GM21529 (cell line): ENCODE data around the gene GPRC5C.
"Not testable (repeated sequence)": the region's sequence is repeated elsewhere in the genome, so short reads cannot be mapped to it uniquely, and the experiment has no call there.

Source experiments
- ATAC-seq: cut with Tn5 transposase; IDR thresholded peaks from one replicate; pipeline ENCODE4 v1.9.1; 2021; ENCODE audit not compliant: unreplicated experiment

The GPRC5C gene

DNA sequence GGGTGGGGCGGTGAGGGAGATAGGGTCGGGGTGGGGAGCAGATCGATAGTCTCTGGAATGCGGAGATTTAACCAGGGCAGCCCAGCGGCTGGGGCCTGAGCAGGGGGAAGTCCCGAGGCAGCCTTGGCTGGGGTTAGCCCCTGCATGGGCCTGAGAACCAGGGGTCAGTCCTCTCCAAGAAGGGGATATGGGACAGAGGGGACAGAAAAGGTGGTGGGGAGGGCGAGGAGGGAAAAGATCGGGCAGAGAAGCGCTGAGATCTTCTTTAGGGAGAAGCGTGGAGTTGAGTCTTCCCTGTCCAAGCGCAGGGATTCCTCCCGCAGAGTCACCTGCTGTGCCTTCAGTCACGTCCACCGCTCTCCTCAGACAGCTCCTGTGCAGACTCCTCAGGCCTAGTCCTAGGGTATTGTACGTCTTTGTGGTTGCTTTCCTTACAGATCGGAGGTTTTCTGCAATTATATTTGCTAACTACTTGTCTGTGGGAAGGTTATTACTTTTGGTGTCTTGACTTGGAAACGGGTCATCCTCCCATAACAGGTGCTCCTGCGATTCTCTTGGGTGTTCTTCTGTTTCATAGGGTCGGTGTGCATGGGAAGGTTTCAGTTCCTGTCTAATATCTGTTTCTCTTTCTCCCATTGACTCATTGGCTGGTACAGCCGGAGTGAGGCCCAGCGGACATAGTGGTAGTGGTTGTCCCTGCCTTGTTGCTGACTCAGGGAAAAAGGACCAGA, 35.5 kb downstream of the GPRC5C start:
- peak; percentile 61 for ATAC-seq

DNA sequence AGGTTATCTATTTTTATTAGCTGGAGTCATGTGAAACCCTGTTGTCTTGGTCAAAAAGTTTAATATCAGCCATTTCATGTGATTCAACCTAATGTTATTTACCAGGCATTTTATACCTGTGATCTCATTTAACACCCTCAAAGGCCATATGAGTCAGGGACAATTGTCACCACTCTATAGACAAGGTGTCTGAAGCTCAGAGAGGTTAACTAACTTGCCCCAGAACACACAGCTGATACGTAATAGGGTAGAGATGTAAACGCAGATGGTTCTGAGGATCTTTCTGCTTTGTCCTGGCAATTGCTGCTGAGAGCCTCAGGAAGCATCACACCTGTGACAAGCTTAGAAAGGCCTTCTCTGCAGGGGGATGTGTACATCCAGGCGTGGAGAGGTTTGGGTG, 39.5 kb downstream of the GPRC5C start:
- ATAC-seq = no peak

DNA sequence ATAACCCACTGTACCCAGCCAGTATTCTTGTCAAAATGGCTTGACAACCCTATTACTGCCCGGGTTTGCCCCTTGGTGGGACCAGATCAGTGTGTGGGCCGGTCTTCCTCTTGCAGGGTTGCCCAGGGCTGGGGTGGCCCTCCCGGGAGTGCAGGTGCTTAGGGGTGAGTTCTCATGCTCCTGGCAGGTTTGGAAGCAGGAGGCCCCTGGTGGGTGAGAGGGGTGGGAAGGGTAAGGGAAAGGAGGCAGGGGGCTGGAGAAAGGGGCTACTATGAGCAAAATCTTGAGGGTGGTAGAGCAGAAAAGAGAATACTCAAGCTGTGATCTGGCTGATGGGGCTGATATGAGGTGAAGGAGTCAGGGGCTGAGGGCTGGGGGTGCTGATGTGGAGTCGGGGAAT, 41.0 kb downstream of the GPRC5C start:
- ATAC-seq = no peak

DNA sequence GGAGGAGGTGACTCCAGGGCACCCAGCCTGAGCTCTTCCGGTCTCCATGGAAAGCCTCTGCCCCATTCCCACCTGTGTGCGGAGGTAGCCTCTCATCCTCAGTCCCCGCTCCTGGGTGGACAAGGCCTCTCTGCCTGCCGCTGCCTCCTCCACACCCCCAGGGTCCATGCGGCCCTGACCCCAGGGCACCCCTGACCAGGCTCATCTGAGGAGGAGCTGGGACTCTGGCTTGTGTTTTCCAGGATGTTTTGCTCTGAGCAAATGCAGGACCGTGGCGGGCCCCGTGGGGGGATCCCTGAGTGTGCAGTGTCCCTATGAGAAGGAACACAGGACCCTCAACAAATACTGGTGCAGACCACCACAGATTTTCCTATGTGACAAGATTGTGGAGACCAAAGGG, 41.4 kb downstream of the GPRC5C start:
- ATAC-seq = no peak

DNA sequence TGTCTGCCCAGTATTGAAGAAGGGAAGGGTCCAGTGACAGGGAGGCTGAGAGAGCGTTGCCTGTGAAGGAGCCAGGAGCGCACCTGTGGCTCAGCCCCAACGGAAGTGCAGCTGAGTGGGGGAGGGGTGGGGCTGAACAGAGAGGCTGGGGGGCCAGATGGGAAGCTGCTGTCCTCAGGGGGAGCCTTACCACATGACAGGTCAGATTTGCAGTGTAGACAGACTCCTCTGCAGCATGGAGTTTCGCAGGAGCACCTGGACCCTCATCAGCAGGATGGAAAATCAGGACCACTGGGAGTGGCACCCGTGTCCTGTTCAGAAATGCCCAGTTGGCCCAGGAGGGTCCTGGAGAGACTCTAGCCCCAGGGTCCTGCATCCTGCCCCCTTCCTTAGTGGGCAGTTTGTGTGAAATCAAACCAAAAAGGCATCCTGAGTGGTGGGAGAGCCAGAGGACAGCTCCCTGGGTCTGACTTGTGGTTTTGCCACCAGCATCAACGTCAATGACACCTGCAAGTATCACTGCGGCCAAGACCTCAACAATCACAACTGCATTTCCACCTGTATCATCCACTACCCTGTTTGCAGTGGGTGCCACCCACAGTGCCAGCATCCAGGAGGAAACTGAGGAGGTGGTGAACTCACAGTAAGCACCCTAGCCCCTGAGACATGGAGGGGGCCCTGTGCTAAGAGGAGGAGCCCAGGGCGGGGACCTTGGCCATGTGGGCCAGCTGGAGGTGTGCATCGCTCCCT, 42.3 kb downstream of the GPRC5C start:
- no peak for ATAC-seq

DNA sequence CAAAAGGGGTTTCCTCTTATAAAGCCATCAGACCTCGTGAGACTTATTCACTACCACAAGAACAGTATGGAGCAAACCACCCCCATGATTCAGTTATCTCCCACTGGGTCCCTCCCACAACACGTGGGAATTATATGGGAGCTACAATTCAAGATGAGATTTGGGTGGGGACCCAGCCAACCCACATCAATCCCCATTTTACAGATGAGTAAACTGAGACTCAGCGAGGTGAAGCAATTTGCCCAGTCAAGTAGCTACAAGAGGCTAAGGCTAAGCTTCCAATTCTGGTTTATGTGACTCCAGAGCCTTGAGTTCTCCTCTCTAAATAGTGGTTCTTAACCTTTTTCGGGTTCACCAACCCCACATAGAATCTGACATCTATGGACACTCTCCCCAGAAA, 43.3 kb downstream of the GPRC5C start:
- ATAC-seq = no peak

DNA sequence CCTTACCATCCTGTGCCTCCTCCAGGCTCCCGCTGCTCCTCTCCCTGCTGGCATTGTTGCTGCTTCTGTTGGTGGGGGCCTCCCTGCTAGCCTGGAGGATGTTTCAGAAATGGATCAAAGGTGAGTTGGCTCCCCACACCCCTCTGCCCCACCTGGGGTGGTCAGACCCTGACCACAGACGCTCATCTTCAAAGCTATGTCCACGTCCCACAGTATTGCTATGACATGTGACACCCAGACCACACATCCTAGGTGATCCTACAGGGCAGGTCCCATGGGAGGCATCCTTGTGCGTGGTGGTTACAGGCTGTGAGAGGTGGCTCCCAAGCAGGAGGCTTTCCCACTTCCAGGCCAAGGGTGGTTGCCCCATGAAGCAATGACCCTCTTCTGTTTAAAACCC, 45.5 kb downstream of the GPRC5C start:
- ATAC-seq = no peak

DNA sequence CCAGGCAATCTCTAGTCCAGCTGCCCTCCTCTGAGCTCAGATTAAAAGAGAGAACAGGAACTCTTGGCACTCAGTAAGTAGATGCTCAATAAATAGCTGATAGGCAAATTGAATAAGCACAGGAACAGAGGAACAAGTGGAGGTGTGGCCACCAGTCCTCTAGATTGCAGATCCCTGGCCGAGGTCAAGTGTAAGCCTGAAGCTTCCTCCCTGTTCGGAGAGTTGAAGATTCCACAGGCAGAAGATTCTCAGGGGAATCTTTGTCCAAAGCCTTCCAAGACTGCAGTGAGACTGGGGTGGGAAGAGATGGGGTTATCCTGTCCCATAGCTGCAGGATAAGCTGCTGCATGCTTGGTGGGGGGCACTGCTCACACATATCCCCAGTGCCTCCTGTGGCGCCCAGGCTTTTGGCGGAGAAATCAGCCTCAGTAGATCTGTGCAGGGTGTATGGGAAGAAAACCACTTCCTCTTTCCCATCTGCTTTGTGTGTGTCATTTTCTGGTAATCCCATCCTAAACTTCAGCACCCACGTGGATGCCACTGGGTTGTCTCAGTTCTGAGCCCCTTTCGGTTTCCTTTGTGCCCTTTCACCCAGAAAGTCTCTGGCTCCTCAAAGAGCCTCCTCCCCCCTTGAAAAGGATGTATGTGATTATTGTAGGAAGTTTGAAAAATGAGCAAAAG, 46.7 kb downstream of the GPRC5C start:
- ATAC-seq = peak; percentile 64

DNA sequence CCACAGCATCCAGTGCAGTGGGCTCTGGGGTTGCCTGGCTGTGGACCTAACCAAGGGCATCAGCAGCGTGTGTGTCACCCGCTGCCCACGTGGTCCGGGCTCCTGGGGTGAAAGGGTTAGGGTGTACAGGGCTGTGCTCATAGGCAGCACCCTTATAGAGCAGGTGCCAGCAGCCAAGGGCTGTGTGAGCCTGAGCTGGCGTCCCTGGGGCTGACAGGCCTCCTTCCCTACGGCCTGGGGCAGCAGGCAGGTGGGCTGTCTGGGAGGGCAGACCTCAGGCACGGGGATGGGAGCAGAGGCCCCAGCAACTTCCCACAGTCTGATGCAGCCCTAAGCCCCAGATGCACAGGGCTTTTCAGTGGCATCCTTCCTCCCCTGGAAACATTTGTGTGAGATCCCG, 48.4 kb downstream of the GPRC5C start:
- no peak for ATAC-seq

DNA sequence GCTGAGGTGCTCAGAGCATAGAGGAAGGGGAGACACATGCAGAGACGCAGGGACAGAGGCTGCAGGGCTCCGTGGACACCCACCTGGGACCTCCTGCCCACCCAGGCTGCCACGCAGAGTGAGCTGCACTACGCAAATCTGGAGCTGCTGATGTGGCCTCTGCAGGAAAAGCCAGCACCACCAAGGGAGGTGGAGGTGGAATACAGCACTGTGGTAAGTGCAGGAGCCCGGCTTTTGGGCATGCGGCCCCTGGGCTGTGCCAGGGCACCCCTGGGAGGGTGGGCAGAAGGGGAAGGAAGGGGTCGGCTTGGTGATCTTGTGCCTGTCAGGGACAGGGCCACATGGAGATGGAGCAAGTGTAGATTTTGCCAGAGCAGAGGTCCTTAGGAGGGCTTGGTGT, 49.7 kb downstream of the GPRC5C start:
- ATAC-seq = no peak

DNA sequence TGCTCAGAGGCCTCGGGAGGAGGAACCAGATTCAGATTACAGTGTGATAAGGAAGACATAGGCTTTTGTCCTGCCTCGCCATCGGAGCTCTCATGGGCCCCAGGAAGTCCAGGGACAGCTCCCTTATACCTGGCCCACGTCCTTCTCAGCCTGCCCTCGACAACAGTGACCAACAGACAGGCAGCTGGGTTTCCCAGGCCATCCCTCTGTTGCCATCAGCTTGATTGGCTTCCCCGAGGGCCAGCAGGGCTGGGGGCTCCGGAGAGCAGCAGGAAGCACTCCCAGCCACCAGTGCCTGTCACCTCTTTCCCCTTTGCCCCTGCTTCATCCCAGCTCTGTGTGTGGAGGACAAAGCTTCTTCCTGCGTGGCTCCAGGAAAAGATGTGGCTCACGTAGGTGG, 52.2 kb downstream of the GPRC5C start:
- ATAC-seq = no peak

DNA sequence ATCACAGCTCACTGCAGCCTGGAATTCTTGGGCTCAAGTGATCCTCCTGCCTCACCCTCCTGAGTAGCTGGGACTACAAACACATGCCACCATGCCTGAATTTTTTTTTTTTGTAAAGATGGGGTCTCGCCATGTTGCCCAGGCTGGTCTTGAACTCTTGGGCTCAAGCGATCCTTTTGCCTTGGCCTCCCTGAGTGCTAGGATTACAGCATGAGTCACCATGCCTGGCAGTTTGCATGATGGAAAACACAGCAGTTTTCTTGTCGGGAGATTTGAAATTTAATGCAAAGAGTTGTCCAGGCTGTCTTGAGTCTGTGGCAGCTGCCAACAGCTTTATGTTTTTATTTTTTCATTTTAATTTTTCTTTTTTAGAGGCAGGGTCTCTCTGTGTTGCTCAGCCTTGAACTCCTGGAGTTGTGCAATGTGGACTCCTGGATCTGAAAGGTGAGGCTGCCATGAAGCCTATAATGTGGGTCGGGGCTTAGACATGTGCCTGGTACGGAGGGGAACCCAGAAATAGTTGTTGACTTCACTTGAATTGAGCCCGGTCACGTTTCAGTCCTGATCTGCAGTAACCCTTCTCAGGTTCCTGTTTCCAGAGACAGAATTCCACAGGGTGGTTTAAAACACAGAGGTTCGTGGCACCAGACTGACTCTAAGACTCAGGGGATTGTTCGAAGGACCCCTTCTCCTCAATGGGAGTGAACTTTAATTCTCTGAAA, 53.3 kb downstream of the GPRC5C start:
- ATAC-seq = no peak

DNA sequence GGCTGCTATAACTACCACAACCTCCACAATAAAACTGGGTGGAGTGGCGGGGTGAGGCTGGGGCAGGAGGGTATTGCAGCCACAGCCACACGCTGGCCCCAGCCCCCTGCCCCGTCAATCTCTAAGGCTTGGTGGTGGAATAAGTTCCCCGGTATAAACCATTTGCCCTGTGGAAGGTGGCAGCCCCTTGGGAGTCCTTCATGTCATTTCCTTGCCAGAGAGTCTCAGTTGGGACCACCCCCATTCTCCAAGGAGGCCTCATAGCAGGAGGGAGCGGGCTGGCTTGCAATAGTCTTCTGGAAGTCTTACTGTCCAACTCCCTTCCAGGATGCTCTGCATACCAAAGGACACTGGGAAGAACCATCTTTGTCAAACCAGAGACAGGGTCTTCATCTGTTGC, 54.0 kb downstream of the GPRC5C start:
- ATAC-seq = no peak

DNA sequence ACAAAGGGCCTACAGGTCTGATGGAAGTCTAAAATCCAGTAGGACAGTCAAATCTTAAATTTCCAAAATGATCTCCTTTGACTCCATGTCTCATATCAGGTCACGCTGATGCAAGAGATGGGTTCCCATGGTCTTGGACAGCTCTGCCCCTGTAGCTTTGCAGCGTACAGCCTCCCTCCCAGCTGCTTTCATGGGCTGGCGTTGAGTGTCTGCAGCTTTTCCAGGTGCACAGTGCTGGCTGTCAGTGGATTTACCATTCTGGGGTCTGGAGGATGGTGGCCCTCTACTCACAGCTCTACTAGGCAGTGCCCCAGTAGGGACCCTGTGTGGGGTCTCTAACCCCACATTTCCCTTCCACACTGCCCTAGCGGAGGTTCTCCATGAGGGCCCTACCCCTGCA, 56.4 kb downstream of the GPRC5C start:
- not testable (repeated sequence) for ATAC-seq

DNA sequence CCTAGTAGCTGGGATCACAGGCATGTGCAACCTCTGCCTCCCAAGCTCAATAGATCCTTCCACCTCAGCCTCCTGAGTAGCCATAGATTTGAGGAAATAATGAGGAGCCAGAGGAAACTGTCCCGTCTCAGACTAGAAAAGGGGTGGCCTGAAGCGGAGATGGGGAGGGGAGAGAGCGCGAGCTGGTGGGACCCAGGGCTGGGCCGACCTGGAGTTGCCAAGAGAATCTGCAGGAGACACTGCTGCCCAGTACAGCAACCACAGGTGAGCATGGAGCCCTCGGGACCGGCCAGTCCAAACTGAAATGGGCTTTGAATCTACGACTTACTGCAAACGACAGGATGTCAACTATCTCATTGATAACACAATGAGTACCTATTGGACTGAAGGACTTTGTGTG, 58.8 kb downstream of the GPRC5C start:
- ATAC-seq = no peak

DNA sequence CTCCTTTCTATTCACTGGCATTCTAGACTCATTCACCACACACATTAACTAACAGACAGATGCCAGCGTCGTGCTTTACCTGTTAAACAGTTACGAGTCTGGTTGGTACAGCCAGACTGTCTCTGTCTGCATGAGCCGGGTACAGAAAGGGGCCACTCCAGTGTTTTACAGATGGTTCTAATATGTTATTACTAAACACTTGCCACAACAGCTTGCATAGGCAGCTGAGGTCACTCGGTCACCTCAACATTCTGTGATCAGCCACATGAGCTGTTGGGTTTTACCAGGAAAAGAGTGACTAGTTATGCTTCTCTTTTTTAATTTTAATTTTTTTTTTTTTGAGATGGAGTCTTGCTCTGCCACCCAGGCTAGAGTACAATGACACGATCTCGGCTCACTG, 59.7 kb downstream of the GPRC5C start:
- no peak for ATAC-seq

DNA sequence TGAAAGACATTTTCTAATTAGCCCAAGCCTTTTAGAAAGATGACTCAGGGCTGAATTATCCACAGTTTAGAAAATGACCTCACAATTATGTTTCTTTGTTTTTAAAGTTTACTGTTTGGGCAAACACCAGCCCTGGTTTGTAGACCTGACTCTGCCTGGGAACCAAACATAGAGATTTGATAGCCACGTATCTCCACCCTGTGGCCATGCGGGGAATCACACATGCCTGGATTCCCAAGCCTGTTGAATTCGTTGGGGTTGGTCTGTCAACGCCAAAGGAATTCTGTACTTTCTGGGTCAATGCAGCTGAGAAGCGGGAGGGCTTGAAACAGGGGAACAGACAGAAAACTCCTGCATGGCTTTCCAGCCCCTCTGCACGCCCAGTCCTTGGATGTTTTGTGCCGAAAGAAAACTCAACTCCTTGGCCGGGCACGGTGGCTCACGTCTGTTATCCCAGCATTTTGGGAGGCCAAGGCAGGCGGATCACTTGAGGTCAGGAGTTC, 61.5 kb downstream of the GPRC5C start:
- no peak for ATAC-seq
